Endothelial cell of umbilical vein (primary cell): ENCODE results near the gene PEAK3. TPM values are rescaled to one million over a fixed set of nuclear protein-coding genes. Genes with fewer than 3 reads are reported as not detected.

Experiments used
- BruUV-seq: library from RNA; stranded (reverse); fragments of 400-500 nt; replicated peaks from 2 replicates; lab custom pipeline; 2021; lab: Mats Ljungman, UMichigan
- CTCF ChIA-PET: fragments of 300-600, 350-600 bp; sonication (Branson Sonifier 250); formaldehyde crosslinking; loops from one replicate; lab custom pipeline; 2021; ENCODE audit warnings: antibody characterized with exemption, inconsistent platforms; lab: Charles Lee
- POLR2A ChIA-PET: fragments of 300-600, 350-600 bp; sonication (Branson Sonifier 250); formaldehyde crosslinking; loops from one replicate; lab custom pipeline; 2021; ENCODE audit warnings: antibody characterized with exemption, inconsistent platforms; lab: Charles Lee
- DNase-seq: peaks from one replicate; pipeline ENCODE4 v3.0.0-alpha.2; 2011; ENCODE audit warnings: low read depth, low spot score
- FAIRE-seq: peaks from 2 replicates; lab custom pipeline; 2011; peaks lifted over from hg19 to GRCh38; lab: Jason Lieb, UNC
- H2AFZ ChIP-seq: 2 replicates; pipeline ENCODE4 v1.6.0; 2012; ENCODE audit warnings: low read depth, low read length, control low read depth, inconsistent platforms
- H3K27ac ChIP-seq: 2 replicates; pipeline ENCODE4 v1.5.1; 2011; ENCODE audit warnings: low read depth, mild to moderate bottlenecking, control low read depth, low read length, moderate library complexity; ENCODE audit not compliant: insufficient read depth
- H3K27me3 ChIP-seq, 2 experiments: 2 replicates each; pipeline versions ENCODE4 v1.6.0 to v1.6.1; 2011; ENCODE audit warnings: low read length in 2 of 2, mixed read lengths in 1 of 2; ENCODE audit not compliant: control insufficient read depth in 2 of 2, insufficient read depth in 2 of 2
- H3K36me3 ChIP-seq, 2 experiments: 2 replicates in 1 of 2; 3 replicates in 1 of 2; pipeline ENCODE4 v1.5.1; 2011; ENCODE audit warnings: low read length in 2 of 2, mild to moderate bottlenecking in 1 of 2, moderate library complexity in 1 of 2; ENCODE audit not compliant: control insufficient read depth in 2 of 2, insufficient read depth in 2 of 2; ENCODE audit errors: extremely low read depth in 1 of 2
- H3K4me1 ChIP-seq: 3 replicates; pipeline ENCODE4 v1.5.1; 2011; ENCODE audit warnings: mild to moderate bottlenecking, low read length; ENCODE audit not compliant: control insufficient read depth, insufficient read depth; ENCODE audit errors: extremely low read depth
- H3K4me2 ChIP-seq: 2 replicates; pipeline ENCODE4 v1.6.1; 2011; ENCODE audit warnings: low read length, control low read depth, mixed read lengths; ENCODE audit not compliant: insufficient read depth
- H3K4me3 ChIP-seq, 3 experiments: fragments of 200-600 bp in 1 of 3; sonication (generic), shearing (Covaris generic) in 1 of 3; replicated peaks in 1 of 3; 2 replicates each; pipeline ENCODE4 v1.5.1; 2011 to 2016; ENCODE audit warnings: control low read depth in 3 of 3, low read length in 3 of 3, mild to moderate bottlenecking in 2 of 3, inconsistent platforms in 1 of 3, low read depth in 1 of 3, moderate library complexity in 1 of 3; ENCODE audit not compliant: insufficient read depth in 1 of 3
- H3K79me2 ChIP-seq: 2 replicates; pipeline ENCODE4 v1.6.0; 2012; ENCODE audit warnings: low read length, inconsistent platforms; ENCODE audit not compliant: control insufficient read depth, insufficient read depth
- H3K9ac ChIP-seq: replicated peaks from 2 replicates; pipeline ENCODE3; 2011; ENCODE audit warnings: low read length, control low read depth; ENCODE audit not compliant: insufficient read depth; ENCODE audit errors: extremely low read depth
- H3K9me1 ChIP-seq: replicated peaks from 3 replicates; pipeline ENCODE4 v1.6.0; 2011; ENCODE audit warnings: mild to moderate bottlenecking, low read length; ENCODE audit not compliant: control insufficient read depth, insufficient read depth; ENCODE audit errors: extremely low read depth
- H3K9me3 ChIP-seq: replicated peaks from 2 replicates; pipeline ENCODE4 v1.5.1; 2012; ENCODE audit warnings: low read length, inconsistent platforms; ENCODE audit not compliant: control insufficient read depth, insufficient read depth
- H4K20me1 ChIP-seq: replicated peaks from 2 replicates; pipeline ENCODE3; 2011; ENCODE audit warnings: mild to moderate bottlenecking, low read length; ENCODE audit not compliant: control insufficient read depth, insufficient read depth; ENCODE audit errors: extremely low read depth
- EZH2 ChIP-seq: IDR thresholded peaks from 2 replicates; pipeline ENCODE4 v1.6.1; 2012; ENCODE audit warnings: borderline replicate concordance, low read depth, mild to moderate bottlenecking, moderate library complexity, low read length, inconsistent platforms; ENCODE audit not compliant: severe bottlenecking
- FOS ChIP-seq: IDR thresholded peaks from 2 replicates; pipeline ENCODE4 v1.6.1; 2011; ENCODE audit warnings: mild to moderate bottlenecking, low read length, moderate library complexity, borderline replicate concordance; ENCODE audit not compliant: insufficient read depth
- GATA2 ChIP-seq: IDR thresholded peaks from 2 replicates; pipeline ENCODE4 v1.7.0; 2011; ENCODE audit warnings: low read depth, mild to moderate bottlenecking, moderate library complexity, mixed read lengths, low read length; ENCODE audit not compliant: insufficient read length, insufficient read depth
- JUN ChIP-seq: IDR thresholded peaks from 2 replicates; pipeline ENCODE4 v1.6.1; 2011; ENCODE audit warnings: borderline replicate concordance, low read depth; ENCODE audit not compliant: insufficient read length, insufficient read depth
- POLR2A ChIP-seq: IDR thresholded peaks from 2 replicates; pipeline ENCODE4 v1.6.1; 2012; ENCODE audit warnings: low read depth, mild to moderate bottlenecking, control low read depth, low read length
- POLR2AphosphoS5 ChIP-seq: IDR thresholded peaks from 2 replicates; pipeline ENCODE4 v1.6.1; 2012; ENCODE audit warnings: low read depth, mild to moderate bottlenecking, control low read depth, low read length, moderate library complexity; ENCODE audit not compliant: insufficient read depth
- dilution Hi-C: fragments of 300-500 bp; cut with MboI; formaldehyde crosslinking; loops from one replicate; pipeline ENCODE4 v1.15.0; 2019; ENCODE audit warnings: low sequenced_read_pairs; ENCODE audit not compliant: extremely low pct_ligation_motif_present
- intact Hi-C: fragments of 100-400 bp; cut with micrococcal nuclease; formaldehyde crosslinking; loops from one replicate; pipeline ENCODE4 v1.10.0; 2022
- polyA plus RNA-seq, 4 experiments: library from polyadenylated mRNA; depleted of rRNA in 3 of 4; stranded (reverse) in 3 of 4; unstranded in 1 of 4; fragments of >200 nt; gene quantifications; 2 replicates each; pipeline versions ENCODE4 v1.2.1 to v1.2.3, GENCODE V29; 2011 to 2012; ENCODE audit warnings: missing spikeins in 1 of 4
- total RNA-seq: library from RNA; stranded (reverse); gene quantifications from 2 replicates; pipeline ENCODE4 v1.2.3, GENCODE V29; 2021
- TF ChIP-seq, protein P1 (sequence below): IDR thresholded peaks from 2 replicates; pipeline ENCODE4 v1.6.1; 2011; ENCODE audit not compliant: insufficient read depth, insufficient read length

PEAK3 gene
- total and polyA plus RNA-seq, 2 donors (not counting 3 experiments of a cell fraction or from before 2014, with no cell fraction given), result 0.03 TPM; not detected in 1

DNA sequence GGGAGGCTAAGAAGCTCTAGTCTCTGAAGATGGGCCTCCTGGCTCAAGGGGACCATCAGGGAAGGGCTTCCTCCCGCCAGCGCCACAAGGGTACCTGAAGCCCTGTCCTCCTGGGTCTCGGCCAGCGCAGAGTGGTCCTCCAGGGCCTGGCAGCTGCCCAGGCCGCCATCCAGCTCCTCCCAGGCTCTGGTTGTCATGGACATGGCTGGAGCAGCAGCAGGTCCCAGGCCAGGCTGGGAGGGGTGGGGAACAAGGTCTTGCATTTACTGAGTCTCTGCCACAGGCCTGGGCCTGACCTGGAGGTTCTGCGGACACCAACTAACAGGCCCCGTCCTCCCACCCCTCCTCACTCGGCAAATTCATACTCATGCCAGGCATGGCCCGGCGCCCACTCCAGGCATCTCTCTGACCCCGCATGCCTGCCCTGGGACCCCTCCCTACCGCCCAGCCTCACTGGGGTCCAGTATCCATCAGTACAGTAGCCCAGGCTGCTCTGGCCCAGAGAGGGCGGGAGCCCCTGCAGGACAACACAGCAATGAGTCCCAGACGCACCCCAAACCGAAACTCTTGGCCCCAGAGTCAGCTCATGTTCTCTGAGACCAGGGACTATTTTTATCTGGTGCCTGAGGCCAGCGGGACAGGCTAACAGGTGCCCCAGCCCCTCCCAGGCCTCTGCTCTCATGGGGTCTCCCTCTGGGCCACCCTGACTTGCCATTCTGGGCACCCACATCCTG, 26.7 kb downstream of the PEAK3 start:
- ChIA-PET POLR2A (interaction anchor here (1.5 kb wide), 1 partner anchor 15 kb away, joined by 3 read pairs; no protein-coding TSS in a partner anchor), CTCF (interaction anchor here (0.8 to 3.2 kb wide), 7 partner anchors 11 to 99 kb away, joined by 3 to 15 read pairs (median 4); partner anchors contain the start of gene PLEKHJ1)
- DNase-seq (no peak), FAIRE-seq (no peak)
- no peak overlapping the region for H3K4me2 ChIP-seq
- BruUV-seq, result no TSS peak
- peaks cover 11% of the 10 kb centered on the region for H3K4me1 ChIP-seq
- H3K27ac ChIP-seq, result no peak overlapping the region
- H3K79me2 ChIP-seq, result no peaks in the 10 kb centered on the region
- no peak overlapping the region for H3K9ac ChIP-seq
- no peak overlapping the region for H3K4me3 ChIP-seq
- no peak overlapping the region for H2AFZ ChIP-seq
- H3K9me1 ChIP-seq, result no peaks in the 10 kb centered on the region
- H3K36me3 ChIP-seq, result no peaks in the 10 kb centered on the region
- no peaks in the 10 kb centered on the region for H3K9me3 ChIP-seq
- dilution Hi-C loops (no loop called here), intact Hi-C loops (no loop called here)
- no peak for TF ChIP-seq JUN
- no peak for TF ChIP-seq POLR2AphosphoS5
- TF ChIP-seq EZH2, result no peak
- TF ChIP-seq GATA2, result no peak
- TF ChIP-seq POLR2A, result no peak
- TF ChIP-seq, protein P1, sequence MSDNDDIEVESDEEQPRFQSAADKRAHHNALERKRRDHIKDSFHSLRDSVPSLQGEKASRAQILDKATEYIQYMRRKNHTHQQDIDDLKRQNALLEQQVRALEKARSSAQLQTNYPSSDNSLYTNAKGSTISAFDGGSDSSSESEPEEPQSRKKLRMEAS, result no peak
- no peak for TF ChIP-seq FOS
- H4K20me1 ChIP-seq, result no peaks in the 10 kb centered on the region
- H3K27me3 ChIP-seq, result peaks cover 21 to 36% of the 10 kb centered on the region in 2 experiments
